ENCODE results near the gene KCP. TPM values are rescaled to one million over a fixed set of nuclear protein-coding genes. Genes with fewer than 3 reads are reported as not detected.

The KCP gene
- total and polyA plus RNA-seq, 9 donors, result 0.05 to 1.8 (median 0.20) TPM; not detected in 4

DNA sequence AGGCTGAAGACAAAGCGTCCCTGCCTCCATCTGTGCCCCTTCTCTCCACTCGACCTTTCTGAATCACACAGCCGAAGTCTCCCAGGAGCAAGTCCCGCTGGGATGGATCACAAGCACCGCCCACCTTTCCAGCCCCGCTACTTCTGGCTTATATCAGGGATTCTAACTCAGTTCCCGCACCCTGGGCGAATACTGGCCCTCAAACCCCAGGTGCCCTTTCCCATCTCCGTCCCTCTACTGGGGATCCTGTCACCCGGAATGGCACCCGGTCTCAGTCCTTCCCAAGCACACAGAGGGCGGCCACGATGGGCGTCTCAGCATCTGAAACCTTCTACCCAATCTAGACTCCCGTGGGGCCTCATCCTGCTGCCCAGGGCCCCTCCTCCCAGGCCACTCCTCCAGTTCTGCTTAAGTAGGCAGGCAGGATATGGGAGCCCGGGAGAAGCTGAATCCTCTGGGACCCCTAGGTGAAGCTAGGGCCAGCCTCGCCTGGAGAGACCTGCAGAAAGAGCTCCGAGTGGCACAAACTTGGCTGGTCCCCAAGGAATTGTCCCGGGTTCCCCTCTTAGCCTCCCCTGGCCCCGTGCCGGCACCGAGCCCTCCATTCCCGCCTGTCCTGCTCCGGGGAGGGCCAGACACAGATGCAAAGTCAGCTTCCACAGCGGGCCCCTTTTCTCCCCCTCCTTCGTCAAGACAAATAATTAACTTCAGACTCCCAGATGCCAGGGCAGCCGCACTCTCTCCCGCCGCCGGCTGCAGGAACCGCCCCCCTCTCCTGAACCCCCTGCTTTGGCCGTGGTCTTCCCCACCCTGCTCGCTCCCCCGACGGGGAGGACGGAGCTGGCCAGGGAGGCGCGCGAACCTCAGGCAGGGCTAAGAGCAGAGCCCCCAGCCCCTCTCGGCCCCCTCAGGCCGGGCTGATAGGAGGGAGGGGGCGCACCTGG lies 612 bp downstream of the KCP start:
- intact Hi-C loops (cut with DNase I), result loop anchor here in 2 of 4 donors (5.0 to 10.0 kb wide), 2 partner anchors 167 to 185 kb away; no protein-coding TSS in a partner anchor
- Histone ChIP-seq H3K36me3 (no peaks in the 10 kb centered on the region), H3K9me3 (no peaks in the 10 kb centered on the region), H3K4me3 (no peak overlapping the region), H3K4me1 (ENCODE audit: insufficient read depth) (no peaks in the 10 kb centered on the region), H3K27me3 (no peaks in the 10 kb centered on the region), H3K27ac (no peak overlapping the region)
- WGBS, 3 donors, result 3 to 7% (median 3%) methylated on average over 41 to 42 of the region's 42 CpGs
- TF ChIP-seq, protein P1, sequence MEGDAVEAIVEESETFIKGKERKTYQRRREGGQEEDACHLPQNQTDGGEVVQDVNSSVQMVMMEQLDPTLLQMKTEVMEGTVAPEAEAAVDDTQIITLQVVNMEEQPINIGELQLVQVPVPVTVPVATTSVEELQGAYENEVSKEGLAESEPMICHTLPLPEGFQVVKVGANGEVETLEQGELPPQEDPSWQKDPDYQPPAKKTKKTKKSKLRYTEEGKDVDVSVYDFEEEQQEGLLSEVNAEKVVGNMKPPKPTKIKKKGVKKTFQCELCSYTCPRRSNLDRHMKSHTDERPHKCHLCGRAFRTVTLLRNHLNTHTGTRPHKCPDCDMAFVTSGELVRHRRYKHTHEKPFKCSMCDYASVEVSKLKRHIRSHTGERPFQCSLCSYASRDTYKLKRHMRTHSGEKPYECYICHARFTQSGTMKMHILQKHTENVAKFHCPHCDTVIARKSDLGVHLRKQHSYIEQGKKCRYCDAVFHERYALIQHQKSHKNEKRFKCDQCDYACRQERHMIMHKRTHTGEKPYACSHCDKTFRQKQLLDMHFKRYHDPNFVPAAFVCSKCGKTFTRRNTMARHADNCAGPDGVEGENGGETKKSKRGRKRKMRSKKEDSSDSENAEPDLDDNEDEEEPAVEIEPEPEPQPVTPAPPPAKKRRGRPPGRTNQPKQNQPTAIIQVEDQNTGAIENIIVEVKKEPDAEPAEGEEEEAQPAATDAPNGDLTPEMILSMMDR (IDR thresholded peaks at IDR 0.05), result no peak
- TF ChIP-seq EP300 (IDR thresholded peaks at IDR 0.05), result no peak
- no peak for TF ChIP-seq POLR2A (IDR thresholded peaks at IDR 0.05)
- DNase-seq, result no peak

DNA sequence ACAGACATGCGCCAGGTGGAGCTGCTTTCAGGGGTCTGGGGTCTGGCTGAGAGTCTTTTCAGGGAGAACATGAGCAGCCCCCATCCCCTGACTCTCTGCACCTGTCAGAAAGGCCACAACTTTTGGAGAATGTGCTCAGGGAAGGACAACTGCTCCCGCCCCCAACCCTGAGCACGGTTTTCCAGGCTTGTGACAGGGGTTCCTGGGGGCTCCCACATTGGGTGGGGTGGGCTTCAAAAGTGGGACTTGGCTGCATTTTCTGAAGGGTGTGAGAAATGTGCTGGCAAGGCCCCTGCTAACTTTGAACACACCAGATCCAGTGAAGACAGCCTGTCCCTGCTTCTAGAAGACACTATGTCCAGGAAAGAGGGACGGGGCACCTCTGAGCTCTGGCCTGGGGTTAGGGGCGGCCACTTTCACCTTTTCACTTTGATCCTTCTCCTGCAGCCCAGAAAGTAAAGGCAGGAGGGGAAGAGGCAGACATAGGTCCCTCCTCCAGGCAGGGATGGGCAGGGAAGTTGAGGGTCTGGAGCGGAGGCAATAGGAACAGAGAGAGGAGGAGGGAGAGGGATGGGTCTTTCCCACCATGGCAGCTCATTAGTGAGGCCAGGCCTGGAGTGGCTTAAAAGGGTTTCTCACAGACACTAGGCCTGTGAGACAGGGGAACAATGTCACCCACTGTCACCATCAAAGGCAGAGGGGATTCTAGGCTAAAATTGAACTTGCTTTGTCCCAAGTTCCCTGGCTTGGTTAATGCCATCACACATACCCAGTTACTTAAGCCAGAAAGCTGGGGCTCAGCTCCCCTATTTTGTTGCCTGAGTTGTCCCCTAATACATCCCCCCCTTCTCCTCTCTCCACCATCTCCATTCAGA lies 1.5 kb downstream of the KCP start:
- Histone ChIP-seq H3K36me3 (no peaks in the 10 kb centered on the region), H3K4me3 (no peak overlapping the region), H3K9me3 (no peaks in the 10 kb centered on the region), H3K27me3 (no peaks in the 10 kb centered on the region), H3K27ac (no peak overlapping the region), H3K4me1 (ENCODE audit: insufficient read depth) (no peaks in the 10 kb centered on the region)
- TF ChIP-seq POLR2A (IDR thresholded peaks at IDR 0.05), result no peak
- WGBS, 3 donors, result 89 to 90% (median 90%) methylated on average over 6 of the region's 6 CpGs
- intact Hi-C loops (cut with DNase I), result loop anchor here in 2 of 4 donors (5.0 to 10.0 kb wide), 2 partner anchors 168 to 186 kb away; no protein-coding TSS in a partner anchor
- no peak for DNase-seq

DNA sequence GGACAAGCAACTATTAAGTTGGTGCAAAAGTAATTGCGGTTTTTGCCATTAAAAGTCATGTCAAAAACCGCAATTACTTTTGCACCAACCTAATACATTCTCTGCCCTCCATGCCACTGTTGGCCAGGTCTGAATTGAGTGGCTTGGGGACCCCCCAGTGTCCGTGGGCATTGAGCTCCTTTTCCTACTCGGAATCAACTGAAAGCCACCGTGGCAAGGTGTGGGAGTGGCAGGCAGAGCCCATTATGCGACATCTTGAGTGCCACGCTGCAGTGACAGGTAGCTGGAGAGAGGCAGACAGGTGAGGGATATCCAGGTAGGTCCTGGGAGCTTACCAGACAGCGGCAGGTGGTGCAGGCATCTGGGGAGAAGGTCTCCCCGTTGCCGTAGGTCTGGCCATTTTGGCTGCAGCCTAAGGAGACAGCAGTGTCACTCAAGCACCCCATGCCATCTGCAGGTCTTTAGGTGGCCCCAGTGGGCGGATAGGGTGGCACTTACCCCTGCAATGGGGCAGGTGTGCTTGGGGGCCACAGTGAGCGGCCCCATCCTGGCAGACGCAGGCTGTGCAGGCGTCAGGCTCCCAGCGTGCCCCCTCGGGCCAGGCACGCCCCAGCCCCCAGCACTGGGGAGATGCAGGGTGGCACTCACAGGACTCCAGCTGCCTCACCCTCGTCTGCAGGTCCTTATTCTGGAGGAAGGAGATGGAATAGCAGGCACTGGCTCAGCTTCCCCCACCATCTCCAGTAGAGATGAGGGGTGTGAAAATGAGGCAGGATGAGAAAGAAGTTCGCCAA lies 3.5 kb downstream of the KCP start:
- H3K27me3 ChIP-seq, result no peaks in the 10 kb centered on the region
- no peaks in the 10 kb centered on the region for H3K4me1 ChIP-seq (ENCODE audit: insufficient read depth)
- no peaks in the 10 kb centered on the region for H3K9me3 ChIP-seq
- no peak overlapping the region for H3K27ac ChIP-seq
- TF ChIP-seq, protein P1 (IDR thresholded peaks at IDR 0.05), result no peak
- TF ChIP-seq EP300 (IDR thresholded peaks at IDR 0.05) (no peak), POLR2A (IDR thresholded peaks at IDR 0.05) (no peak)
- H3K36me3 ChIP-seq, result no peaks in the 10 kb centered on the region
- intact Hi-C loops (cut with DNase I), result loop anchor here in 2 of 4 donors (5.0 to 10.0 kb wide), 2 partner anchors 170 to 188 kb away; no protein-coding TSS in a partner anchor
- H3K4me3 ChIP-seq, result no peak overlapping the region
- DNase-seq, result no peak
- WGBS, 3 donors, result 86 to 88% (median 87%) methylated on average over 18 to 19 of the region's 19 CpGs

DNA sequence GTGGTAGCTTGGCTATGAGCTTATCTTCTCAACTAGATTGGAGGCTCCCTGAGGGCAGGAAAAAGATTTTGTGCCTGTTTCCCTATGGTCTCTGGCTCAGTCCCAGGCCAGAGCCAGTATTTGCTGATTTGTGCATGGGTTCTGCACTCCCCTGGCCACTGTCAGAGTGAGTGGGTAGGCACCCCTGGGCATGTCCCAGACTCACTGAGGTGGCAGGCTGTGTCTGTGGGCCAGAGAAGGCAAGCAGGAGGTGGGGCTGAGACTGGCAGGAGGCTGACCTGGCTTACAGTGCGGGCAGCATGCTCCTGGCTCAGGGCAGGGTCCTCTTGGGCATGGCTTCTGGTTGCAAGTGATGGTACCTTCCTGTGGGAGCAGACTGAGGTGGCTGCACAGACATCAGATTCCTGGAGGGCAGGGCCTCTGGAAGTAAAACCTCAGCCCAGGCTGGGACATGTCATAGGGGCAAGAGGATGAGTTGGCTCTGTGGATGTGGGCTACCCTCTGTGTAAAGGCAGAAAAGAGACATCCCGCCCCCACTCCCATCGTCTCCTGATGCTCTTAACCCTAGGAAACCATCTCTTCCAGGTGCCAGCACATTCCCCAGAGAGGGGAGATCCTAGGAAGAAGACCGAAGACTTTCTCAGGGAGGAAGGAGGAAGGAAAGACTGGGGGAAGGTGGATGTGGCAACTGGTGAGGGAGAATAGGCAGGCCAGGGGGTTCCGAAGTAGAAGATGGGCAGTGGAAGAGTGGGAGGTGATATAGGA lies 4.3 kb downstream of the KCP start:
- no peaks in the 10 kb centered on the region for H3K9me3 ChIP-seq
- WGBS, 3 donors, result 88 to 93% (median 91%) methylated on average over 5 of the region's 5 CpGs
- DNase-seq, result no peak
- H3K27ac ChIP-seq, result no peak overlapping the region
- intact Hi-C loops (cut with DNase I), result loop anchor here in 2 of 4 donors (5.0 to 10.0 kb wide), 2 partner anchors 171 to 189 kb away; no protein-coding TSS in a partner anchor
- TF ChIP-seq EP300 (IDR thresholded peaks at IDR 0.05) (no peak), POLR2A (IDR thresholded peaks at IDR 0.05) (no peak)
- TF ChIP-seq, protein P1 (IDR thresholded peaks at IDR 0.05), result no peak
- no peak overlapping the region for H3K4me3 ChIP-seq
- no peaks in the 10 kb centered on the region for H3K4me1 ChIP-seq (ENCODE audit: insufficient read depth)
- H3K36me3 ChIP-seq, result no peaks in the 10 kb centered on the region
- H3K27me3 ChIP-seq, result no peaks in the 10 kb centered on the region

All from ovary (tissue), 9 donors.